Activated CD4-positive, alpha-beta T cell treated with anti-CD3 and anti-CD28 coated beads for 36 hours (primary cell): ENCODE results near the gene CD93. TPM values are rescaled to one million over a fixed set of nuclear protein-coding genes. Genes with fewer than 3 reads are reported as not detected.

Experiments
- ATAC-seq: fragments of 200-7000 bp; cut with Tn5 transposase; one replicate; pipeline ENCODE4 v1.10.0; 2021; ENCODE audit warnings: mild to moderate bottlenecking, moderate library complexity
- CTCF ChIA-PET: fragments of 350-600 bp; sonication (Branson Sonifier 250); formaldehyde crosslinking; loops from one replicate; lab custom pipeline; 2021; ENCODE audit warnings: antibody characterized with exemption; lab: Charles Lee
- POLR2A ChIA-PET: fragments of 350-600 bp; sonication (Branson Sonifier 250); formaldehyde crosslinking; loops from one replicate; lab custom pipeline; 2021; ENCODE audit warnings: antibody characterized with exemption, inconsistent platforms; lab: Charles Lee
- DNase-seq: peaks from one replicate; pipeline ENCODE4 v3.0.0-alpha.2; 2020
- H3K27ac Mint-ChIP-seq: one replicate; pipeline ENCODE4 v1.8.0; 2021; ENCODE audit warnings: mixed read lengths
- H3K27me3 Mint-ChIP-seq: one replicate; pipeline ENCODE4 v1.8.0; 2021; ENCODE audit warnings: mixed read lengths
- H3K36me3 Mint-ChIP-seq: one replicate; pipeline ENCODE4 v1.8.0; 2021; ENCODE audit warnings: low read depth, mixed read lengths
- H3K4me1 Mint-ChIP-seq: one replicate; pipeline ENCODE4 v1.8.0; 2021; ENCODE audit warnings: mixed read lengths
- H3K4me3 Mint-ChIP-seq: one replicate; pipeline ENCODE4 v1.8.0; 2021; ENCODE audit warnings: mild to moderate bottlenecking, moderate library complexity, mixed read lengths
- H3K9me3 Mint-ChIP-seq: one replicate; pipeline ENCODE4 v1.8.0; 2021; ENCODE audit warnings: low read depth, mixed read lengths
- intact Hi-C, 2 experiments: fragments of 100-400 bp; cut with DNase I in 1 of 2; cut with micrococcal nuclease in 1 of 2; formaldehyde crosslinking; loops; one replicate each; pipeline versions ENCODE4 v1.14.2 to v1.15.1; 2022 to 2024; cut with DNase I, micrococcal nuclease
- total RNA-seq, 2 experiments: library from RNA; stranded (reverse); gene quantifications; one replicate each; pipeline ENCODE4 v1.2.3, GENCODE V29; 2021

The CD93 gene
- total RNA-seq, 2 experiments from 2014 or later: 0.82 to 0.84 TPM

GRCh38 chr20:23126281-23127061 lies 40.3 kb upstream of the CD93 start:
- H3K4me1 Mint-ChIP-seq: no peaks in the 10 kb centered on the region
- H3K27me3 Mint-ChIP-seq: no peaks in the 10 kb centered on the region
- no peaks in the 10 kb centered on the region for H3K9me3 Mint-ChIP-seq
- H3K4me3 Mint-ChIP-seq: no peak overlapping the region
- ATAC-seq (no peak), DNase-seq (no peak)
- intact Hi-C loops: no loop called here
- CTCF ChIA-PET: no interaction called here
- no peaks in the 10 kb centered on the region for H3K36me3 Mint-ChIP-seq
- POLR2A ChIA-PET: no interaction called here
- no peak overlapping the region for H3K27ac Mint-ChIP-seq

- ChIA-PET CTCF (no interaction called here), POLR2A (no interaction called here)
- ATAC-seq (no peak), DNase-seq (no peak)
- Mint-ChIP-seq H3K27ac (no peak overlapping the region), H3K4me1 (no peaks in the 10 kb centered on the region), H3K27me3 (no peaks in the 10 kb centered on the region), H3K36me3 (no peaks in the 10 kb centered on the region), H3K4me3 (no peak overlapping the region), H3K9me3 (no peaks in the 10 kb centered on the region)
- intact Hi-C loops: no loop called here
Measured at GRCh38 chr20:23125625-23126191, 39.6 kb upstream of the CD93 start.

- POLR2A ChIA-PET: no interaction called here
- H3K4me3 Mint-ChIP-seq: no peak overlapping the region
- intact Hi-C loops: no loop called here
- ATAC-seq: no peak
- CTCF ChIA-PET: interaction anchor here (1.0 kb wide), 1 partner anchor 18 kb away, joined by 3 read pairs; no protein-coding TSS in a partner anchor
- no peaks in the 10 kb centered on the region for H3K36me3 Mint-ChIP-seq
- H3K9me3 Mint-ChIP-seq: no peaks in the 10 kb centered on the region
- H3K27ac Mint-ChIP-seq: no peak overlapping the region
- H3K27me3 Mint-ChIP-seq: no peaks in the 10 kb centered on the region
- DNase-seq: no peak
- H3K4me1 Mint-ChIP-seq: no peaks in the 10 kb centered on the region
Measured at GRCh38 chr20:23125159-23125558, 39.0 kb upstream of the CD93 start.

- CTCF ChIA-PET: no interaction called here
- Mint-ChIP-seq H3K27ac (no peak overlapping the region), H3K4me3 (no peak overlapping the region), H3K4me1 (no peaks in the 10 kb centered on the region), H3K27me3 (no peaks in the 10 kb centered on the region), H3K9me3 (no peaks in the 10 kb centered on the region), H3K36me3 (no peaks in the 10 kb centered on the region)
- DNase-seq: no peak
- POLR2A ChIA-PET: no interaction called here
- intact Hi-C loops: no loop called here
- ATAC-seq: no peak
Measured at GRCh38 chr20:23123886-23124285, 37.8 kb upstream of the CD93 start.

GRCh38 chr20:23122796-23123655 lies 36.9 kb upstream of the CD93 start:
- Mint-ChIP-seq H3K9me3 (no peaks in the 10 kb centered on the region), H3K27ac (no peak overlapping the region), H3K4me1 (no peaks in the 10 kb centered on the region), H3K36me3 (no peaks in the 10 kb centered on the region), H3K27me3 (no peaks in the 10 kb centered on the region), H3K4me3 (no peak overlapping the region)
- POLR2A ChIA-PET: no interaction called here
- CTCF ChIA-PET: no interaction called here
- ATAC-seq (no peak), DNase-seq (no peak)
- intact Hi-C loops: no loop called here

GRCh38 chr20:23122321-23122720 lies 36.2 kb upstream of the CD93 start:
- ATAC-seq (no peak), DNase-seq (no peak)
- CTCF ChIA-PET: no interaction called here
- intact Hi-C loops: no loop called here
- Mint-ChIP-seq H3K4me3 (no peak overlapping the region), H3K27ac (no peak overlapping the region), H3K36me3 (no peaks in the 10 kb centered on the region), H3K27me3 (no peaks in the 10 kb centered on the region), H3K9me3 (no peaks in the 10 kb centered on the region), H3K4me1 (no peaks in the 10 kb centered on the region)
- POLR2A ChIA-PET: no interaction called here

- H3K27ac Mint-ChIP-seq: no peak overlapping the region
- H3K36me3 Mint-ChIP-seq: no peaks in the 10 kb centered on the region
- H3K9me3 Mint-ChIP-seq: no peaks in the 10 kb centered on the region
- no peaks in the 10 kb centered on the region for H3K27me3 Mint-ChIP-seq
- intact Hi-C loops: no loop called here
- CTCF ChIA-PET: no interaction called here
- no peaks in the 10 kb centered on the region for H3K4me1 Mint-ChIP-seq
- no peak for ATAC-seq
- POLR2A ChIA-PET: no interaction called here
- H3K4me3 Mint-ChIP-seq: no peak overlapping the region
- DNase-seq: no peak
Measured at GRCh38 chr20:23121751-23122320, 35.7 kb upstream of the CD93 start.

GRCh38 chr20:23120936-23121750 lies 35.0 kb upstream of the CD93 start:
- no peaks in the 10 kb centered on the region for H3K4me1 Mint-ChIP-seq
- CTCF ChIA-PET: no interaction called here
- ATAC-seq (no peak), DNase-seq (no peak)
- H3K36me3 Mint-ChIP-seq: no peaks in the 10 kb centered on the region
- H3K27ac Mint-ChIP-seq: no peak overlapping the region
- no peak overlapping the region for H3K4me3 Mint-ChIP-seq
- no peaks in the 10 kb centered on the region for H3K9me3 Mint-ChIP-seq
- no peaks in the 10 kb centered on the region for H3K27me3 Mint-ChIP-seq
- POLR2A ChIA-PET: no interaction called here
- intact Hi-C loops: no loop called here

GRCh38 chr20:23120261-23120660 lies 34.1 kb upstream of the CD93 start:
- Mint-ChIP-seq H3K27me3 (no peaks in the 10 kb centered on the region), H3K9me3 (no peaks in the 10 kb centered on the region), H3K4me3 (no peak overlapping the region), H3K27ac (no peak overlapping the region), H3K36me3 (no peaks in the 10 kb centered on the region), H3K4me1 (peaks cover 2% of the 10 kb centered on the region)
- CTCF ChIA-PET: no interaction called here
- ATAC-seq: no peak
- intact Hi-C loops: no loop called here
- POLR2A ChIA-PET: no interaction called here
- no peak for DNase-seq

GRCh38 chr20:23119456-23120216 lies 33.5 kb upstream of the CD93 start:
- ChIA-PET CTCF (no interaction called here), POLR2A (no interaction called here)
- intact Hi-C loops: loop anchor here in 1 of 2 experiments (5.0 kb wide), 1 partner anchor 37 kb away; no protein-coding TSS in a partner anchor
- peaks cover 4% of the 10 kb centered on the region for H3K4me1 Mint-ChIP-seq
- H3K27me3 Mint-ChIP-seq: no peaks in the 10 kb centered on the region
- no peak overlapping the region for H3K27ac Mint-ChIP-seq
- H3K9me3 Mint-ChIP-seq: no peaks in the 10 kb centered on the region
- DNase-seq: no peak
- no peak for ATAC-seq
- no peak overlapping the region for H3K4me3 Mint-ChIP-seq
- no peaks in the 10 kb centered on the region for H3K36me3 Mint-ChIP-seq
